Natural killer cell (primary cell): ENCODE measurements around the gene DDIT3. TPM values are rescaled to one million over a fixed set of nuclear protein-coding genes. Genes with fewer than 3 reads are reported as not detected.
A peak's percentile ranks its signal among the peaks of the same experiment; 100 is the strongest.
"Not testable (repeated sequence)": the region's sequence is repeated elsewhere in the genome, so short reads cannot be mapped to it uniquely, and the experiment has no call there.

Experiments
- ATAC-seq, 3 donors: fragments of 150-1000 bp in 2 of 3; fragments of 200-7000 bp in 1 of 3; cut with Tn5 transposase; 1 replicate in 1 of 3; 2 replicates in 2 of 3; pipeline ENCODE4 v1.10.0; 2021; ENCODE audit warnings: mild to moderate bottlenecking in 2 of 3, moderate library complexity in 2 of 3
- DNase-seq, 2 donors: peaks; one replicate each; pipeline versions ENCODE4 v3.0.0 to v3.0.0-alpha.2; 2013 to 2021; ENCODE audit warnings: mixed read lengths in 1 of 2
- H3K27ac ChIP-seq: one replicate; pipeline ENCODE4 v1.5.1; 2013; ENCODE audit warnings: mild to moderate bottlenecking, low read length
- H3K27me3 ChIP-seq: one replicate; pipeline ENCODE4 v1.6.1; 2013; ENCODE audit warnings: low read length; ENCODE audit not compliant: control insufficient read depth, insufficient read depth
- H3K36me3 ChIP-seq: one replicate; pipeline ENCODE4 v1.6.1; 2013; ENCODE audit warnings: low read length; ENCODE audit not compliant: control insufficient read depth, insufficient read depth
- H3K4me1 ChIP-seq: one replicate; pipeline ENCODE4 v1.6.1; 2013; ENCODE audit warnings: low read length; ENCODE audit not compliant: control insufficient read depth, insufficient read depth
- H3K4me3 ChIP-seq: one replicate; pipeline ENCODE4 v1.5.1; 2013; ENCODE audit warnings: low read length
- H3K9me3 ChIP-seq: one replicate; pipeline ENCODE4 v1.6.1; 2013; ENCODE audit warnings: low read length; ENCODE audit not compliant: control insufficient read depth, insufficient read depth
- H3K27ac Mint-ChIP-seq, 2 donors: one replicate each; pipeline ENCODE4 v1.8.0; 2022; ENCODE audit warnings: mild to moderate bottlenecking in 2 of 2, mixed read lengths in 2 of 2, moderate library complexity in 1 of 2
- H3K27me3 Mint-ChIP-seq, 2 donors: one replicate each; pipeline ENCODE4 v1.8.0; 2022; ENCODE audit warnings: low read depth in 2 of 2, mixed read lengths in 2 of 2
- H3K36me3 Mint-ChIP-seq: one replicate; pipeline ENCODE4 v1.8.0; 2022; ENCODE audit warnings: mixed read lengths
- H3K4me1 Mint-ChIP-seq, 2 donors: one replicate each; pipeline ENCODE4 v1.8.0; 2022; ENCODE audit warnings: mixed read lengths in 2 of 2
- H3K4me3 Mint-ChIP-seq: one replicate; pipeline ENCODE4 v1.8.0; 2022; ENCODE audit warnings: mild to moderate bottlenecking, moderate library complexity, mixed read lengths
- H3K9me3 Mint-ChIP-seq, 2 donors: one replicate each; pipeline ENCODE4 v1.8.0; 2022; ENCODE audit warnings: mixed read lengths in 2 of 2
- WGBS: methylation state at CpG from one replicate; pipeline ENCODE4 v1.1.7; 2013; ENCODE audit warnings: missing lambda C conversion rate; ENCODE audit not compliant: insufficient coverage; 5-methylcytosine and 5-hydroxymethylcytosine counted together
- intact Hi-C: fragments of 100-400 bp; cut with micrococcal nuclease; formaldehyde crosslinking; loops from one replicate; pipeline ENCODE4 v1.14.2; 2022
- total RNA-seq, 4 donors: library from RNA; stranded (reverse); fragments of 120-200 nt in 1 of 4; gene quantifications; one replicate each; pipeline versions ENCODE4 v1.2.3 to v1.2.4, GENCODE V29; 2013 to 2022
- TF ChIP-seq, protein P1 (sequence below): fragments of 200-600 bp; IDR thresholded peaks from one replicate; pipeline ENCODE4 v1.8.0; 2022; ENCODE audit warnings: antibody characterized with exemption

DDIT3 gene
- total RNA-seq, 3 donors from 2014 or later (not counting 1 experiment from before 2014, with no cell fraction given): 117 to 318 (median 182) TPM

DNA sequence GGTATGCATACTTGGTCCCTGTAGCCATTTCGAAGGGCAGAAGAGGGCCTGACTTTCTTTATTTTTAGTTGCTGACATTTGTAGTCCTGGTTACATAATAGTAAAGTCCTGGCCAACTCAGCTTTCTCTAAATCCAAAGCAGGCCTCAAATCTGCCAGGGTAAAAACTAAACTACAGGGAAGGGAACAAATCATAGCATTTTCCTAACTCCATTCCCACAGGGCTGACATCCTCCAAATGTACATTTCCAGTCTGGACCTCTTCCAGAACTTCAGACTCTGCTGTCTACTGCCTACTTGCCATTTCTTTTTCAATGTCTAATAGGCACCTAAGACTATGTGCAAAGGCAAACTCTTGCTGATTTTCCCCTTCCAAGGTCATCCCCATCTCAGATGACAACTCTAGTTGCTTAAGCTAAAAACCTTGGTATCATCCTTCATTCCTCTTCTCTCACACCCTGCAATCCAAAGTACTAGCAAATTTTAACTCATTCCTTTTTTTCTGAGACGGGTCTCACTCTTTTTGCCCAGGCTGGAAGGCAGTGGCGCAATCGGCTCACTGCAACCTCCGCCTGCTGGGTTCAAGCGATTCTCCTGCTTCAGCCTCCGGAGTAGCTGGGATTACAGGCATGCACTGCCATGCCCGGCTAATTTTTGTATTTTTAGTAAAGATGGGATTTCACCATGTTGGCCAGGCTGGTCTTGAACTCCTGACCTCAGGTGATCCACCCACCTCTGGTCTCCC lies 2.0 kb downstream of the DDIT3 start:
- DNase-seq (no peak), ATAC-seq (no peak)
- Mint-ChIP-seq H3K9me3 (no peaks in the 10 kb centered on the region), H3K4me3 (peak overlapping the region; percentile 97), H3K4me1 (peaks cover 28 to 60% of the 10 kb centered on the region in 2 donors), H3K27me3 (no peaks in the 10 kb centered on the region), H3K27ac (peak overlapping the region; percentile 99), H3K36me3 (peaks cover 7% of the 10 kb centered on the region)
- TF ChIP-seq, protein P1, sequence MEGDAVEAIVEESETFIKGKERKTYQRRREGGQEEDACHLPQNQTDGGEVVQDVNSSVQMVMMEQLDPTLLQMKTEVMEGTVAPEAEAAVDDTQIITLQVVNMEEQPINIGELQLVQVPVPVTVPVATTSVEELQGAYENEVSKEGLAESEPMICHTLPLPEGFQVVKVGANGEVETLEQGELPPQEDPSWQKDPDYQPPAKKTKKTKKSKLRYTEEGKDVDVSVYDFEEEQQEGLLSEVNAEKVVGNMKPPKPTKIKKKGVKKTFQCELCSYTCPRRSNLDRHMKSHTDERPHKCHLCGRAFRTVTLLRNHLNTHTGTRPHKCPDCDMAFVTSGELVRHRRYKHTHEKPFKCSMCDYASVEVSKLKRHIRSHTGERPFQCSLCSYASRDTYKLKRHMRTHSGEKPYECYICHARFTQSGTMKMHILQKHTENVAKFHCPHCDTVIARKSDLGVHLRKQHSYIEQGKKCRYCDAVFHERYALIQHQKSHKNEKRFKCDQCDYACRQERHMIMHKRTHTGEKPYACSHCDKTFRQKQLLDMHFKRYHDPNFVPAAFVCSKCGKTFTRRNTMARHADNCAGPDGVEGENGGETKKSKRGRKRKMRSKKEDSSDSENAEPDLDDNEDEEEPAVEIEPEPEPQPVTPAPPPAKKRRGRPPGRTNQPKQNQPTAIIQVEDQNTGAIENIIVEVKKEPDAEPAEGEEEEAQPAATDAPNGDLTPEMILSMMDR: no peak
- Histone ChIP-seq H3K9me3 (no peaks in the 10 kb centered on the region), H3K27me3 (no peaks in the 10 kb centered on the region), H3K4me1 (peaks cover 43% of the 10 kb centered on the region), H3K36me3 (peaks cover 48% of the 10 kb centered on the region), H3K27ac (no peak overlapping the region), H3K4me3 (no peak overlapping the region)
- intact Hi-C loops: no loop called here
- 94% methylated on average over 8 of the region's 8 CpGs for WGBS

DNA sequence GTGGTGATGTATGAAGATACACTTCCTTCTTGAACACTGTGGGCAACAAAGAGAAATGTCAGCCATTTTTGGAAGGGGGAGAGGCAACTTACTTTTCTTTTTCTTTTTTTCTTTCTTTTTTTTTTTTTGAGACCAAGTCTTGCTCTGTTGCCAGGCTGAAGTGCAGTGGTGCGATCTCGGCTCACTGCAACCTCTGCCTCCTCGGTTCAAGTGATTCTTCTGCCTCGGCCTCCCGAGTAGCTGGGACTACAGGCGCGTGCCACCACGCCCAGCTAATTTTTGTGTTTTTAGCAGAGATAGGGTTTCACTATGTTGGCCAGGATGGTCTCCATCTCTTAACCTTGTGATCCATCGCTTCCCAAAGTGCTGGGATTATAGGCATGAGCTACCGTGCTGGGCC lies 2.6 kb downstream of the DDIT3 start:
- H3K27me3 Mint-ChIP-seq, H3K9me3 ChIP-seq, ATAC-seq, DNase-seq, intact Hi-C loops, H3K9me3 Mint-ChIP-seq, H3K27ac ChIP-seq, H3K4me3 ChIP-seq, H3K27me3 ChIP-seq: not testable (repeated sequence)
- WGBS: 90% methylated on average over 10 of the region's 10 CpGs
- Mint-ChIP-seq H3K4me3 (peak overlapping the region; percentile 64), H3K36me3 (peaks cover 11% of the 10 kb centered on the region), H3K27ac (peak overlapping the region; percentile 99), H3K4me1 (peaks cover 28 to 56% of the 10 kb centered on the region in 2 donors)
- H3K36me3 ChIP-seq: peaks cover 54% of the 10 kb centered on the region
- peaks cover 39% of the 10 kb centered on the region for H3K4me1 ChIP-seq

DNA sequence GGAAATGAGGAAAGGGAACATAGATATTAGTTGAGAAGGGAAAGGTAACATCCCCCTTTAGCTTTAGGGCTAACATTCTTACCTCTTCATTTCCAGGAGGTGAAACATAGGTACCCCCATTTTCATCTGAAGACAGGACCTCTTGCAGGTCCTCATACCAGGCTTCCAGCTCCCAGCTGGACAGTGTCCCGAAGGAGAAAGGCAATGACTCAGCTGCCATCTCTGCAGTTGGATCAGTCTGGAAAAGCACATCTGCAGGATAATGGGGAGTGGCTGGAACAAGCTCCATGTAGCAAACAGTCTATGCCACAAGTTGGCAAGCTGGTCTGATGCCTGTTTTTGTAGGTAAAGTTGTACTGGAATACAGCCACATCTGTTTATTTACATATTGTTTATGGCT lies 3.1 kb downstream of the DDIT3 start:
- peak overlapping the region; percentile 99 for H3K27ac Mint-ChIP-seq
- H3K4me3 ChIP-seq: no peak overlapping the region
- peak overlapping the region; percentile 64 for H3K4me3 Mint-ChIP-seq
- peaks cover 16% of the 10 kb centered on the region for H3K36me3 Mint-ChIP-seq
- H3K4me1 ChIP-seq: peaks cover 37% of the 10 kb centered on the region
- H3K27me3 ChIP-seq: no peaks in the 10 kb centered on the region
- peaks cover 60% of the 10 kb centered on the region for H3K36me3 ChIP-seq
- intact Hi-C loops: no loop called here
- H3K27me3 Mint-ChIP-seq: no peaks in the 10 kb centered on the region
- 52% methylated on average over 1 of the region's 1 CpG for WGBS
- H3K9me3 ChIP-seq: no peaks in the 10 kb centered on the region
- ATAC-seq (no peak), DNase-seq (no peak)
- peaks cover 28 to 54% of the 10 kb centered on the region in 2 donors for H3K4me1 Mint-ChIP-seq
- no peaks in the 10 kb centered on the region for H3K9me3 Mint-ChIP-seq
- no peak overlapping the region for H3K27ac ChIP-seq
- TF ChIP-seq, protein P1: no peak

DNA sequence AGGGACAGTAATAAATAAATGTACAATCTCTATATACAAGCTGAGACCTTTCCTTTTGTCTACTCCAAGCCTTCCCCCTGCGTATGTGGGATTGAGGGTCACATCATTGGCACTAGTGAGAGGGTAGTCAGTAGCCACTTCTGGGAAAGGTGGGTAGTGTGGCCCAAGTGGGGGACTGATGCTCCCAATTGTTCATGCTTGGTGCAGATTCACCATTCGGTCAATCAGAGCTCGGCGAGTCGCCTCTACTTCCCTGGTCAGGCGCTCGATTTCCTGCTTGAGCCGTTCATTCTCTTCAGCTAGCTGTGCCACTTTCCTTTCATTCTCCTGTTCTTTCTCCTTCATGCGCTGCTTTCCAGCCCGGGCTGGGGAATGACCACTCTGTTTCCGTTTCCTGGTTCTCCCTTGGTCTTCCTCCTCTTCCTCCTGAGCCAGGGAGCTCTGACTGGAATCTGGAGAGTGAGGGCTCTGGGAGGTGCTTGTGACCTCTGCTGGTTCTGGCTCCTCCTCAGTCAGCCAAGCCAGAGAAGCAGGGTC lies 3.6 kb downstream of the DDIT3 start:
- ATAC-seq (no peak), DNase-seq (no peak)
- peaks cover 32% of the 10 kb centered on the region for H3K4me1 ChIP-seq
- no peak overlapping the region for H3K27ac ChIP-seq
- H3K27ac Mint-ChIP-seq: peak overlapping the region; percentile 99
- WGBS: 93% methylated on average over 10 of the region's 11 CpGs
- no peak overlapping the region for H3K4me3 Mint-ChIP-seq
- H3K36me3 ChIP-seq: peaks cover 65% of the 10 kb centered on the region
- peaks cover 18% of the 10 kb centered on the region for H3K36me3 Mint-ChIP-seq
- H3K27me3 ChIP-seq: no peaks in the 10 kb centered on the region
- H3K9me3 ChIP-seq: no peaks in the 10 kb centered on the region
- no peak overlapping the region for H3K4me3 ChIP-seq
- TF ChIP-seq, protein P1: no peak
- peaks cover 23 to 49% of the 10 kb centered on the region in 2 donors for H3K4me1 Mint-ChIP-seq
- intact Hi-C loops: no loop called here
- H3K27me3 Mint-ChIP-seq: no peaks in the 10 kb centered on the region
- H3K9me3 Mint-ChIP-seq: no peaks in the 10 kb centered on the region
